GM21526 (cell line): ENCODE measurements around the gene S1PR1.
"Not testable (repeated sequence)": the region's sequence is repeated elsewhere in the genome, so short reads cannot be mapped to it uniquely, and the experiment has no call there.

Experiments
- ATAC-seq: cut with Tn5 transposase; IDR thresholded peaks from one replicate; pipeline ENCODE4 v1.9.1; 2021; ENCODE audit warnings: moderate library complexity; ENCODE audit not compliant: unreplicated experiment, low FRiP score

S1PR1 gene

GRCh38 chr1:101236516-101237228 is at the start of gene S1PR1:
Gene S1PR1, plus strand, starts transcription at chr1:101237019. Its CDS starts 1,966 bp downstream, at chr1:101238985.
- peak; percentile 29 for ATAC-seq

- no peak for ATAC-seq
These were observed 49.5 kb upstream of the S1PR1 start for GRCh38 chr1:101187297-101187696.

GRCh38 chr1:101188331-101188730 is 48.5 kb upstream of the S1PR1 start:
- ATAC-seq = no peak

DNA sequence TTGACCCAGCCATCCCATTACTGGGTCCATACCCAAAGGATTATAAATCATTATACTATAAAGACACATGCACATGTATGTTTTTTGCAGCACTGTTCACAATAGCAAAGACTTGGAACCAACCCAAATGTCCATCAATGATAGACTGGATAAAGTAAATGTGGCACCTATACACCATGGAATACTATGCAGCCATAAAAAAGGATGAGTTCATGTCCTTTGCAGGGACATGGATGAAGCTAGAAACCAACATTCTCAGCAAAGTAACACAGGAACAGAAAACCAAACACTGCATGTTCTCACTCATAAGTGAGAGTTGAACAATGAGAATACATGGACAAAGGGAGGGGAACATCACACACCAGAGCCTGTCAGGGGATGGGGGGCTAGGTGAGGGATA is 47.9 kb upstream of the S1PR1 start:
- not testable (repeated sequence) for ATAC-seq

DNA sequence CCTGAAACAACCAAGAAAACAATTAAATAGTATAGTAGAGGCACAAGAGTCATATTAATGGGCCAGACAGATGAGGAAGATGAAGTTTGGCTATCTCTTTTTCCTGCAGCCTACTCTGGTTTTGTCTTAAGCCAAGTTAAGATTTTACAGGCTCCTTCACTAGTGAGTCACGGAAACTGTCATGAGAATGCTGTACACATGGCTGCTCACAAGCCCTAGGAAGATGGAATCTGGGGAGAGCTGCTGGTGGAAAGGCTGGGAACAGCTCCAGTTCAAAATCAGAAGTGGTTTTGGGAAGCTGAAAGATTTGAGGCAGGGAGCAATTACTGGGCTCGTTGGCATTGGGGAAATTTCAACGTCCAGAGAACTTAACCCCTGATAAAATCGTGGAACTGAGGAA is 46.4 kb upstream of the S1PR1 start:
- ATAC-seq = no peak

GRCh38 chr1:101191049-101191448 is 45.8 kb upstream of the S1PR1 start:
- no peak for ATAC-seq

GRCh38 chr1:101193733-101194169 is 43.1 kb upstream of the S1PR1 start:
- no peak for ATAC-seq

DNA sequence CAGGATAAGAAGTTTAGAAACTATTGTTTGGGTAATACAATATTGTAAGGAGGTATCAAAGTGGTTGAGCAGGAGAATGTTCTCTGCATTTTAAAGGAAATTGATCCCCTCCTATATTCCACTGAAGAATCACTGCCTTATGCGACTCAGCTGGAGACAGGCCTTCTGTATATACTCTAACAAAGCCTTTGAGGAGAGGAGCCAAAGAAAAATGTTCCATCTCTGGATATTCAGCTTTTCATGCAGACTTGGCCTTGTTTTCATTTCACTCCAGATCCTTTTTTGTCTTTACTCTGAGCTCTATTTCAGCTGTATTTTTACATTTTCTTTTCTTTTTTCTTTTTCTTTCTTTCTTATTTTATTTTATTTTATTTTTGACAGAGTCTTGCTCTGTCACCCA is 42.1 kb upstream of the S1PR1 start:
- ATAC-seq = no peak

- no peak for ATAC-seq
These were observed 40.2 kb upstream of the S1PR1 start for GRCh38 chr1:101196668-101197067.

DNA sequence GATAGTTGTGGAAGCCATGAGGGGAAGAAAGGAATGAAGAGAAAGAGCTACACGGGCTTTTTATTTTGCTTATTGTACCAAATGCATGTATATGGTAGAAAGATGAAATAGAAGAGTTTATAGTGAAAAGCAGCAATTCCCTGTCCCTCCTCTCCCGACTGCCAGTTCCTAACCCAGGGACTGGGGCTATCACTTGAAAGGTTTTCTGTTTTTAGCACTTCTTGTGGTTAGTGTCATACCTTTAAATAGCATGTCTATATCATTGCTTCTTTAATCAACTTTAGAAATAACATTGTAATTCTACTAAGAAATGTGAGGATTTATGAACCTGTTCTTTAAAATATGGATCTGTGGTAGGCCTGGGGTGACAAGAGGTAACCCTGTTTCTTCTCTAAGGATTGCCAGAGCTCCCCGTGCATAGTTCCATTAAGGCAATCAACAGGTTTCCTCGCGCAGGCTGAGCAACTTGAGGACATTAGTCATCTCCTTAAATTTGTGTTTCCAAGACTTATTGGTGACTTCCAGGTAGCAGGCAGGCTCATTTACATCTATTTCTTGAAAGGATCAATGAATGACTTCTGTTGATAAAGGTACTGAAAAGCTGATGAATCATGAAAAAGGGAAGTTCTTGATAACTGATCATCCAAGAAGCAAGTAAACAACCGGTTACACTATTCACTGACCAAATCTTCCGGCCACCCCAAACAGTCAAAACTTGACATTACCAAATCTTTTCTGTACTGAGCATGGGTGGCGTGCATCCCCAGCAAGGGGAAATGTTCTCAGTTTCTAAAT is 37.8 kb upstream of the S1PR1 start:
- ATAC-seq = peak; percentile 95

DNA sequence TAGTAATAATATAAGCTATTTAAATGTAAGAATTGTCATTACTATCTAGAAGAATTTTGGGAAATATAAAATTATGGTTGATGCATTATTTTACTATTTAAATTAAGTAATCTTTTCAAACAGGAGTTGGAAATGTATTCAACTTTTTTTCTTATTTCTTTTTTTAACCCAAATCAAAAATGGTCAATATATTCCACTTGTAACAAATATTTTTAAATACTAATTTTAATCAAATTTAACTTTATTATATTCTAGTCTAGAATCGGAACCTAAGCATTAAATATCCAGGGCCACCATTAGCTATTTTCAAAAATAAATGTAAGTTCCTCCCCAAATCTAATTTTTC is 37.2 kb upstream of the S1PR1 start:
- no peak for ATAC-seq

DNA sequence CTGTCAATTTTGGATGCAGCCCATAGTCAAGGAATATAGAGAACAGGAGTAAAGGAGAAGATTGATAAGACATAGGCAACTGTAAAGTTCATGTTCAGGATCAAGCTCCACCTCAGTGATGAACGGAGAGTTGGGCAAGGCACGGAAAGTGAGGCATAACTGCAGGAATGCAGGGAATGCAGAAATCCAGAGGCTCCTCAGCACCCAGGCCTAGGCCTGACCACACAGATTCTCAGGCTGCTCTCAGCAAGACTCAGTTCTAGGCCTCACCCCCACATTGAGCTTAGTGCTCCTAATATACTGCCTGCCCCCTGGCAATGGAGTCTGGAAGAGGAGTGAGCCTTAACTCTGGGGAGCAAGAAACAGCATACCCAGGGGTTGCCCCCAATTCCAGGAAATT is 36.3 kb upstream of the S1PR1 start:
- ATAC-seq = no peak

GRCh38 chr1:101203820-101204540 is 32.8 kb upstream of the S1PR1 start:
- ATAC-seq = no peak

GRCh38 chr1:101205457-101205856 is 31.4 kb upstream of the S1PR1 start:
- ATAC-seq = no peak

GRCh38 chr1:101206139-101206538 is 30.7 kb upstream of the S1PR1 start:
- not testable (repeated sequence) for ATAC-seq

GRCh38 chr1:101207271-101207670 is 29.5 kb upstream of the S1PR1 start:
- ATAC-seq = not testable (repeated sequence)

DNA sequence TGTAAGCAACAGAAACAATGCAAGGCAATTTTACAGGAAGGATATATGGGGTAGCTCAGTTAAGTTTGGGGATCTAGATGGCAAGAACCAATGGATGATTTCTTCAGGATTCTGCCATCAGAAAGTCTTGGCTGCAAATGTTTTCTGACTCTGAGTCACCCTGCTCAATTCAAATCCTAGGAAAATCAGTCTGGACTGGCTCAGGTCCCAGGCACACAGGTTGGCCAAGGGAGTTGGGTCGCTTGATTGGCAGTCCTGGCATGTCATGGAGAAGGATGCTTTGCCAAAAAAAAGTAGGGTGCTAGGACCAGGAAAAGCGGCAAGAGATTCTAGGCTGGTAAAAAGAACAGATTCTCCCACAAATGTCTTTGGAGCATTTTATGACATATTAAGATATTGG is 28.9 kb upstream of the S1PR1 start:
- no peak for ATAC-seq

DNA sequence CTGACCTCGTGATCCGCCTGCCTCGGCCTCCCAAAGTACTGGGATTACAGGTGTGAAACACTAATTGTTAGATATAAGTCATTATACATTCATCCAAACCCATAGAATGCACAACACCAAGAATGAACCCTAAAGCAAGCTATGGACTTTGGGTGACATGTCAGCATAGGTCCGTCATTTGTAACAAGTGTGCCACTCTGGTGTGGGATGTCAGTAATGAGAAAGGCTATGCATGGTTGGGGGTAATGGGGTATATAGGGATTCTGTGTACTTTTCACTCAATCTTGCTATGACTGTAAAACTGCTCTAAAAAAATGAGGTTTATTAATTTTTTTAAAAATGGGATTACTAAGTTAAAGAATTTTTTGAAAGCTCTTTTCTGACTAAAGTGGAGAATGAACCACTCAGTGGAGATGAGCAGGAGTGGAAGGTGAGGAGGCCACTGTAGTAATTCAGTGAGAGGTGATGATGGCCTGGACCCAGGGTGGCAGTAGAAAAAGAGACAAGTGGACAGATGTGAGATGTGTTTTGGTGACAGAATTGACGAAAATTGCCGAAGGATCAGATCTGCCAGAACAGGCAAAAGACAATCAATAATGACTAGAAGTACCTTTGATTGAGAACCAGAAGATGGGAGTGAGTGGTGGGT is 21.3 kb upstream of the S1PR1 start:
- no peak for ATAC-seq

- no peak for ATAC-seq
These were observed 20.2 kb upstream of the S1PR1 start for GRCh38 chr1:101216623-101217022.

- no peak for ATAC-seq
These were observed 19.7 kb upstream of the S1PR1 start for GRCh38 chr1:101217148-101217547.

- not testable (repeated sequence) for ATAC-seq
These were observed 17.9 kb upstream of the S1PR1 start for GRCh38 chr1:101218968-101219367.
